Stimulated activated CD4-positive, alpha-beta T cell treated with anti-CD3 and anti-CD28 coated beads, Interleukin-1b, Interleukin-23, amount 100 ng/mL, for 48 hours (primary cell): ENCODE measurements around the gene NT5C3B.
"Not testable (repeated sequence)": the region's sequence is repeated elsewhere in the genome, so short reads cannot be mapped to it uniquely, and the experiment has no call there.

Source experiments
- DNase-seq: peaks from one replicate; pipeline ENCODE4 v3.0.0-alpha.2; 2020

Gene NT5C3B

GRCh38 chr17:41779954-41780353, 56.1 kb downstream of the NT5C3B start:
- no peak for DNase-seq

GRCh38 chr17:41777574-41778188, 58.4 kb downstream of the NT5C3B start:
- no peak for DNase-seq

GRCh38 chr17:41777157-41777573, 58.9 kb downstream of the NT5C3B start:
- no peak for DNase-seq

- not testable (repeated sequence) for DNase-seq
These were observed 59.7 kb downstream of the NT5C3B start for GRCh38 chr17:41776262-41776900.

GRCh38 chr17:41775394-41776226, 60.4 kb downstream of the NT5C3B start:
- DNase-seq, result no peak
